ENCODE measurements around the gene BACE2. TPM values are rescaled to one million over a fixed set of nuclear protein-coding genes. Genes with fewer than 3 reads are reported as not detected.

BACE2 gene
- total and polyA plus RNA-seq, 2 donors (not counting 3 experiments of a cell fraction or from before 2014, with no cell fraction given), result 113 to 184 TPM

GRCh38 chr21:41215856-41216408, 48.0 kb downstream of the BACE2 start:
- FAIRE-seq (no peak), DNase-seq (ENCODE audit: low read depth, low spot score) (no peak)
- BruUV-seq (replicated peaks), result no TSS peak
- H3K9ac ChIP-seq (replicated peaks; ENCODE audit: extremely low read depth, insufficient read depth, low read length), result no peak overlapping the region
- H3K27me3 ChIP-seq (ENCODE audit: control insufficient read depth in 2 of 2, insufficient read depth in 2 of 2, low read length in 2 of 2), result no peaks in the 10 kb centered on the region
- dilution Hi-C loops (cut with MboI; ENCODE audit: extremely low pct_ligation_motif_present, low sequenced_read_pairs) (no loop called here), intact Hi-C loops (cut with micrococcal nuclease) (no loop called here)
- H3K79me2 ChIP-seq (ENCODE audit: control insufficient read depth, insufficient read depth, low read length), result no peaks in the 10 kb centered on the region
- POLR2A ChIA-PET, result interaction anchor here (1.2 kb wide), 1 partner anchor 32 kb away, joined by 3 read pairs; no protein-coding TSS in a partner anchor
- H3K4me2 ChIP-seq (ENCODE audit: insufficient read depth, low read length), result no peak overlapping the region
- no peak overlapping the region for H3K4me3 ChIP-seq (replicated peaks in 1 of 3; ENCODE audit: insufficient read depth in 1 of 3, low read depth in 1 of 3, low read length in 3 of 3)
- H3K27ac ChIP-seq (ENCODE audit: insufficient read depth, low read depth, low read length), result no peak overlapping the region
- H3K36me3 ChIP-seq (ENCODE audit: control insufficient read depth in 2 of 2, extremely low read depth in 1 of 2, insufficient read depth in 2 of 2, low read length in 2 of 2), result peaks cover 0 to 3% of the 10 kb centered on the region in 2 experiments
- no peaks in the 10 kb centered on the region for H3K9me3 ChIP-seq (replicated peaks; ENCODE audit: control insufficient read depth, insufficient read depth, low read length)
- H3K9me1 ChIP-seq (replicated peaks; ENCODE audit: control insufficient read depth, extremely low read depth, insufficient read depth, low read length), result no peaks in the 10 kb centered on the region
- H3K4me1 ChIP-seq (ENCODE audit: control insufficient read depth, extremely low read depth, insufficient read depth, low read length), result no peaks in the 10 kb centered on the region
- no peak for TF ChIP-seq GATA2 (IDR thresholded peaks at IDR 0.05; ENCODE audit: insufficient read depth, insufficient read length, low read depth, low read length)
- TF ChIP-seq MAX (IDR thresholded peaks at IDR 0.05; ENCODE audit: insufficient read depth, insufficient read length), result no peak
- TF ChIP-seq MYC (IDR thresholded peaks at IDR 0.05; ENCODE audit: low read depth, low read length), result no peak
- no peak for TF ChIP-seq CTCF (IDR thresholded peaks at IDR 0.05; ENCODE audit: extremely low read depth in 1 of 2, insufficient read depth in 1 of 2, low read depth in 1 of 2, low read length in 2 of 2)
- no peak for TF ChIP-seq POLR2A (IDR thresholded peaks at IDR 0.05; ENCODE audit: low read depth, low read length)
- TF ChIP-seq FOS (IDR thresholded peaks at IDR 0.05; ENCODE audit: borderline replicate concordance, insufficient read depth, low read length), result no peak
- no peak for TF ChIP-seq EZH2 (IDR thresholded peaks at IDR 0.05; ENCODE audit: borderline replicate concordance, low read depth, low read length, severe bottlenecking)
- CTCF ChIA-PET, result no interaction called here
- H4K20me1 ChIP-seq (replicated peaks; ENCODE audit: control insufficient read depth, extremely low read depth, insufficient read depth, low read length), result no peaks in the 10 kb centered on the region
- no peak overlapping the region for H2AFZ ChIP-seq (ENCODE audit: low read depth, low read length)
